HepG2 (cell line): ENCODE results near the gene PANK1. TPM values are rescaled to one million over a fixed set of nuclear protein-coding genes. Genes with fewer than 3 reads are reported as not detected.

ENCODE experiments used
- ATAC-seq: fragments of 200-7000 bp; cut with Tn5 transposase; 3 replicates; pipeline ENCODE4 v1.9.1; 2020; ENCODE audit warnings: mild to moderate bottlenecking, moderate library complexity
- BruUV-seq: library from RNA; stranded (reverse); fragments of 400-500 nt; replicated peaks from 2 replicates; lab custom pipeline; 2021; lab: Mats Ljungman, UMichigan
- CTCF ChIA-PET: fragments of 300-600 bp; formaldehyde crosslinking; extraction: SDS; loops from one replicate; lab custom pipeline; 2021; ENCODE audit warnings: low total read pairs, inconsistent platforms, low intra/inter-chr PET ratio; lab: Yijun Ruan, JAX
- POLR2A ChIA-PET: fragments of 350-600 bp; sonication (Branson Sonifier 250); formaldehyde crosslinking; loops from one replicate; lab custom pipeline; 2020; ENCODE audit warnings: antibody characterized with exemption, inconsistent platforms; lab: Yijun Ruan, JAX
- DNase-seq: peaks from one replicate; pipeline ENCODE4 v3.0.0-alpha.2; 2015; ENCODE audit warnings: low spot score
- FAIRE-seq: peaks from 3 replicates; lab custom pipeline; 2011; peaks lifted over from hg19 to GRCh38; lab: Jason Lieb, UNC
- H2AFZ ChIP-seq: one replicate; pipeline ENCODE4 v1.6.1; 2011; ENCODE audit warnings: low read length, inconsistent platforms
- H3K27ac ChIP-seq: fragments of 300-600 bp; 3 replicates; pipeline ENCODE4 v1.8.0; 2011; ENCODE audit warnings: mixed run types, mild to moderate bottlenecking, mixed read lengths, low read length, inconsistent platforms; ENCODE audit not compliant: insufficient read depth; ENCODE audit errors: extremely low read length
- H3K27me3 ChIP-seq, 2 experiments: fragments of 200-600 bp in 1 of 2; 2 replicates in 1 of 2; 3 replicates in 1 of 2; pipeline versions ENCODE4 v1.6.0 to v1.8.0; 2011; ENCODE audit warnings: low read length in 2 of 2, mild to moderate bottlenecking in 2 of 2, moderate library complexity in 2 of 2, inconsistent platforms in 1 of 2; ENCODE audit not compliant: insufficient read depth in 2 of 2, control insufficient read depth in 1 of 2
- H3K36me3 ChIP-seq, 2 experiments: fragments of 200-600 bp in 1 of 2; replicated peaks in 1 of 2; 2 replicates in 1 of 2; 3 replicates in 1 of 2; pipeline versions ENCODE4 v1.5.1 to v1.8.0; 2011; ENCODE audit warnings: low read length in 2 of 2, inconsistent platforms in 1 of 2; ENCODE audit not compliant: insufficient read depth in 2 of 2, control insufficient read depth in 1 of 2
- H3K4me1 ChIP-seq: 2 replicates; pipeline ENCODE4 v1.5.1; 2012; ENCODE audit warnings: low read length, inconsistent platforms; ENCODE audit not compliant: insufficient read depth
- H3K4me2 ChIP-seq: 2 replicates; pipeline ENCODE4 v1.6.0; 2011; ENCODE audit warnings: low read depth, low read length, inconsistent platforms
- H3K4me3 ChIP-seq, 3 experiments: fragments of 200-600 bp in 1 of 3; sonication (generic), shearing (Covaris generic) in 1 of 3; replicated peaks in 1 of 3; 2 replicates each; pipeline ENCODE4 v1.5.1; 2011 to 2016; ENCODE audit warnings: low read length in 3 of 3, inconsistent platforms in 2 of 3, low read depth in 2 of 3, mild to moderate bottlenecking in 2 of 3, control low read depth in 1 of 3, mixed read lengths in 1 of 3; ENCODE audit not compliant: insufficient read depth in 1 of 3
- H3K79me2 ChIP-seq: one replicate; pipeline ENCODE4 v1.6.1; 2011; ENCODE audit warnings: low read length, inconsistent platforms; ENCODE audit not compliant: insufficient read depth
- H3K9ac ChIP-seq: 2 replicates; pipeline ENCODE4 v1.6.0; 2011; ENCODE audit warnings: mild to moderate bottlenecking, low read depth, low read length, inconsistent platforms; ENCODE audit not compliant: insufficient read depth
- H3K9me3 ChIP-seq: 2 replicates; pipeline ENCODE4 v1.5.1; 2012; ENCODE audit warnings: mild to moderate bottlenecking, low read length
- H4K20me1 ChIP-seq: 2 replicates; pipeline ENCODE4 v1.6.0; 2011; ENCODE audit warnings: inconsistent platforms, mild to moderate bottlenecking, low read length, moderate library complexity; ENCODE audit not compliant: insufficient read depth
- ATRX ChIP-seq: sonication (generic); formaldehyde crosslinking; IDR thresholded peaks from 2 replicates; pipeline ENCODE4 v1.4.0; 2020; ENCODE audit warnings: missing genetic modification reagents, borderline replicate concordance
- FOXA1 ChIP-seq, 2 experiments: fragments of 450-650 bp in 1 of 2; sonication (generic) in 1 of 2; formaldehyde crosslinking in 1 of 2; IDR thresholded peaks; 2 replicates each; pipeline versions ENCODE4 v1.4.0 to v1.6.1; 2016 to 2020; ENCODE audit warnings: missing genetic modification reagents in 1 of 2
- FOXC1 ChIP-seq: sonication (generic); formaldehyde crosslinking; IDR thresholded peaks from 2 replicates; pipeline ENCODE4 v1.8.0; 2022; ENCODE audit warnings: mild to moderate bottlenecking, missing genetic modification reagents, borderline replicate concordance
- KMT2B ChIP-seq: IDR thresholded peaks from 2 replicates; pipeline ENCODE4 v1.6.1; 2016; ENCODE audit warnings: missing genetic modification reagents, missing compliant biosample characterization
- MTERF4 ChIP-seq: sonication (generic); formaldehyde crosslinking; IDR thresholded peaks from 2 replicates; pipeline ENCODE4 v1.8.0; 2023; ENCODE audit warnings: mild to moderate bottlenecking, missing genetic modification reagents
- NFYB ChIP-seq: sonication (generic); formaldehyde crosslinking; IDR thresholded peaks from 2 replicates; pipeline ENCODE4 v1.4.0; 2020; ENCODE audit warnings: missing genetic modification reagents
- PRPF4 ChIP-seq: fragments of 200-400 bp; formaldehyde crosslinking; IDR thresholded peaks from 2 replicates; pipeline ENCODE4 v1.6.1; 2016; ENCODE audit warnings: low read length, low read depth; ENCODE audit not compliant: poor library complexity, severe bottlenecking
- SRF ChIP-seq: IDR thresholded peaks from 2 replicates; pipeline ENCODE4 v1.6.1; 2011; ENCODE audit warnings: mild to moderate bottlenecking, low read depth, low read length, moderate library complexity
- TCF12 ChIP-seq, 2 experiments: fragments of 450-650 bp in 1 of 2; sonication (generic) in 1 of 2; formaldehyde crosslinking in 1 of 2; IDR thresholded peaks; 2 replicates each; pipeline versions ENCODE4 v1.6.1 to v1.8.0; 2017 to 2022; ENCODE audit warnings: antibody characterized with exemption in 1 of 2, mild to moderate bottlenecking in 1 of 2, missing genetic modification reagents in 1 of 2, moderate library complexity in 1 of 2
- ZFP1 ChIP-seq: IDR thresholded peaks from 2 replicates; pipeline ENCODE4 v1.6.1; 2016
- ZHX1 ChIP-seq: sonication (generic); formaldehyde crosslinking; IDR thresholded peaks from 2 replicates; pipeline ENCODE4 v1.8.1; 2022; ENCODE audit warnings: low read depth, mild to moderate bottlenecking, missing genetic modification reagents
- ZNF264 ChIP-seq: sonication (generic); formaldehyde crosslinking; IDR thresholded peaks from 2 replicates; pipeline ENCODE4 v1.4.0; 2020; ENCODE audit warnings: missing genetic modification reagents
- ZNF296 ChIP-seq: sonication (generic); formaldehyde crosslinking; conservative IDR thresholded peaks from 2 replicates; pipeline ENCODE4 v1.5.0; 2020; ENCODE audit warnings: mild to moderate bottlenecking, missing genetic modification reagents
- ZNF3 ChIP-seq: IDR thresholded peaks from 2 replicates; pipeline ENCODE4 v1.7.0; 2017; ENCODE audit warnings: inconsistent platforms
- ZNF780A ChIP-seq: sonication (generic); formaldehyde crosslinking; IDR thresholded peaks from 2 replicates; pipeline ENCODE4 v1.8.0; 2022; ENCODE audit warnings: mild to moderate bottlenecking, missing genetic modification reagents, moderate library complexity
- WGBS: methylation state at CpG from one replicate; pipeline ENCODE4 v1.1.6; 2017; ENCODE audit warnings: low lambda C conversion rate; 5-methylcytosine and 5-hydroxymethylcytosine counted together
- in situ Hi-C: cut with HindIII; loops from 2 replicates; pipeline ENCODE4 v1.10.0; 2017; ENCODE audit warnings: low pct_unique_long_range_greater_than_20kb; ENCODE audit not compliant: extremely low pct_ligation_motif_present
- intact Hi-C: fragments of 100-400 bp; cut with micrococcal nuclease; formaldehyde crosslinking; loops from one replicate; pipeline ENCODE4 v1.10.0; 2022; ENCODE audit not compliant: unreplicated experiment
- polyA plus RNA-seq, 8 experiments: library from polyadenylated mRNA; depleted of rRNA in 3 of 8; stranded (reverse) in 7 of 8; unstranded in 1 of 8; fragments of >200 nt; fragmentation: Illumina TruSeq in 4 of 8; extraction: Trizol in 4 of 8; gene quantifications; 2 replicates each; pipeline versions ENCODE4 v1.2.1 to v1.2.3, GENCODE V29; 2011 to 2016; ENCODE audit warnings: low read depth in 4 of 8, missing spikeins in 1 of 8, mixed read lengths in 1 of 8; ENCODE audit not compliant: insufficient read depth in 1 of 8
- total RNA-seq, 5 experiments: library from RNA; depleted of rRNA; stranded (reverse); fragments of >200 nt; fragmentation: Illumina TruSeq; extraction: Trizol; gene quantifications; 2 replicates each; pipeline ENCODE4 v1.2.3, GENCODE V29; 2016; ENCODE audit warnings: low read depth in 1 of 5
- TF ChIP-seq, protein P1 (sequence below): sonication (generic); formaldehyde crosslinking; IDR thresholded peaks from 2 replicates; pipeline ENCODE4 v1.4.0; 2020; ENCODE audit warnings: mild to moderate bottlenecking, missing genetic modification reagents

PANK1 gene
- total and polyA plus RNA-seq, 2 of the 13 experiments (the other 11 are each of a cell fraction or from before 2014, with no cell fraction given): 18.2 to 33.3 TPM

DNA sequence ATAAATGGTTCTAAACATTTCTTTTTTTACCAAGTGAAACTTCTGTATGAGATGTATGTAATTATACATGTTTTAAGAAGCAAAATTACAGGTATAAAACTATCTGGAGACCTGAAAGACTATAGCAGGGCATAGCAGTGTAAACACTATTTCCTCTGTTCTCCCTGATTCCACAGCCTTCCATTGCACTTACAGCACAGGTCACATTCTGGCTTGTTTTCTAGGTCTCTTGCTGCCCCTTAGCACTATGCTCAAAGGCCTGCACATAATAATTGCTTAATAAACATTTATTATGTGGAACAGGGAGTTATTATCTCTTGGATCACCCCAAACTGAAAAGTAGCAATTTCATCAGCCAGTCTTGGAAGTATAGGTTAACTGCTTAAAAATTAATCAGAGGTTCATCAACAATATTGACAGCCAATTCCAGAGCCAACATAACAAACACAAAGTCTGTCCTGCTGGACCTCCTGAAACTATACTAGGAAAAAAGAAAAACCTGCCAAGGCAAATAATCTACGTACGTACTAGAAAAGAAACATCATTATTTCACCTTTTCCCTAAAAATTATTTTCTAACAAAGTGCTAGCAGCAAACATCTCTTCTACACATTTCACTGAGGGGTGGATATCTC lies 43.2 kb downstream of the PANK1 start:
- ATAC-seq (no peak), FAIRE-seq (no peak)
- Histone ChIP-seq H3K4me2 (no peak overlapping the region), H3K36me3 (peaks cover 7 to 59% of the 10 kb centered on the region in 2 experiments), H3K79me2 (peaks cover 4% of the 10 kb centered on the region), H4K20me1 (no peaks in the 10 kb centered on the region), H2AFZ (no peak overlapping the region)
- ChIA-PET CTCF (no interaction called here), POLR2A (no interaction called here)
- in situ Hi-C loops: no loop called here
- no TSS peak for BruUV-seq
- 100% methylated on average over 2 of the region's 2 CpGs for WGBS
- TF ChIP-seq ZNF3: no peak
- TF ChIP-seq, protein P1, sequence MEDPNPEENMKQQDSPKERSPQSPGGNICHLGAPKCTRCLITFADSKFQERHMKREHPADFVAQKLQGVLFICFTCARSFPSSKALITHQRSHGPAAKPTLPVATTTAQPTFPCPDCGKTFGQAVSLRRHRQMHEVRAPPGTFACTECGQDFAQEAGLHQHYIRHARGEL (CRISPR knock-in tag): no peak
- TF ChIP-seq ZNF264 (CRISPR knock-in tag): no peak
- no peak for TF ChIP-seq FOXC1 (CRISPR knock-in tag)
- no peak for TF ChIP-seq ZFP1
- TF ChIP-seq KMT2B (CRISPR knock-in tag): no peak
- TF ChIP-seq SRF: no peak
- TF ChIP-seq NFYB (CRISPR knock-in tag): no peak
- TF ChIP-seq, all 625 proteins: peak for 0
- DNase-seq: no peak
- Histone ChIP-seq H3K9me3 (no peaks in the 10 kb centered on the region), H3K4me3 (no peak overlapping the region), H3K27me3 (no peaks in the 10 kb centered on the region), H3K9ac (no peak overlapping the region), H3K27ac (no peak overlapping the region), H3K4me1 (peaks cover 15% of the 10 kb centered on the region)
- intact Hi-C loops: no loop called here

DNA sequence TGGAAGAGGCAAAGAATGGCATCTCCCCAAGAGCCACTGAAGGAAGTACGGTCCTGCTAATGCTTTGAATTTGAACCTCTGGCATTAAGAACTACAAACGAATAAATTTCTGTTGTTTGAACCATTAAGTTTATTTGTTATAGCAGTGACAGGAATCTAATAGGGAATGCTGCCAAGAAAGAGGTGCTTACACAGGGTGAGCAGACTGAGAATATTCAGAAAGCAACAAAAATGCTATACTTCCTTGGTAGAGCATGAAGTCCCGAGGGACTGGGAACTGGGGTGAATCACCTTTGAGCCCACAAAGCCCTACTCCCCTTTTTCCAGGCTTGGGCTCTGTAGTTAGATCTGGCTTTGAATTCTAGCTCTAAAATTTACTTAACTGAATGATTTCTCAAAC lies 45.0 kb downstream of the PANK1 start:
- Histone ChIP-seq H3K36me3 (peaks cover 8 to 57% of the 10 kb centered on the region in 2 experiments), H3K4me1 (peaks cover 15% of the 10 kb centered on the region), H3K9me3 (no peaks in the 10 kb centered on the region), H4K20me1 (no peaks in the 10 kb centered on the region), H3K27ac (no peak overlapping the region), H3K79me2 (peaks cover 4% of the 10 kb centered on the region), H3K27me3 (no peaks in the 10 kb centered on the region), H3K4me3 (no peak overlapping the region), H3K9ac (no peak overlapping the region), H3K4me2 (no peak overlapping the region), H2AFZ (no peak overlapping the region)
- FAIRE-seq: no peak
- 100% methylated on average over 3 of the region's 3 CpGs for WGBS
- ChIA-PET POLR2A (no interaction called here), CTCF (no interaction called here)
- no peak for DNase-seq
- no peak for ATAC-seq
- intact Hi-C loops (no loop called here), in situ Hi-C loops (no loop called here)
- no TSS peak for BruUV-seq
- TF ChIP-seq PRPF4: no peak
- TF ChIP-seq FOXA1 (IDR thresholded peaks at IDR 0.05): no peak
- no peak for TF ChIP-seq FOXA1 (CRISPR knock-in tag; IDR thresholded peaks at IDR 0.05)
- no peak for TF ChIP-seq TCF12 (IDR thresholded peaks at IDR 0.05)
- no peak for TF ChIP-seq TCF12 (CRISPR knock-in tag; IDR thresholded peaks at IDR 0.05)
- no peak for TF ChIP-seq ZHX1 (CRISPR knock-in tag)
- no peak for TF ChIP-seq ATRX (CRISPR knock-in tag)
- TF ChIP-seq ZNF780A (CRISPR knock-in tag): no peak
- TF ChIP-seq ZNF296 (CRISPR knock-in tag): no peak
- no peak for TF ChIP-seq MTERF4
